ENCODE results near the gene NCKAP5. TPM values are rescaled to one million over a fixed set of nuclear protein-coding genes. Genes with fewer than 3 reads are reported as not detected.

The NCKAP5 gene
- total and polyA plus RNA-seq, 2 donors (not counting 1 experiment from before 2014, with no cell fraction given), result not detected

GRCh38 chr2:133378928-133379549 lies 189.2 kb downstream of the NCKAP5 start:
- Histone ChIP-seq H3K36me3 (replicated peaks in 1 of 2; ENCODE audit: control extremely low read depth in 1 of 2, control insufficient read depth in 1 of 2, extremely low read depth in 1 of 2, insufficient read depth in 2 of 2, low read length in 1 of 2) (no peaks in the 10 kb centered on the region), H3K4me2 (replicated peaks; ENCODE audit: low read depth, low read length, poor library complexity, severe bottlenecking) (no peak overlapping the region), H4K20me1 (ENCODE audit: control insufficient read depth, insufficient read depth, low read length, poor library complexity, severe bottlenecking) (no peaks in the 10 kb centered on the region), H3K9me3 (ENCODE audit: control extremely low read depth in 1 of 3, control insufficient read depth in 2 of 3, insufficient read depth in 1 of 3, low read length in 2 of 3) (no peaks in the 10 kb centered on the region), H3K27me3 (replicated peaks in 1 of 4; ENCODE audit: control extremely low read depth in 1 of 4, control insufficient read depth in 3 of 4, insufficient read depth in 4 of 4, low read length in 3 of 4) (no peaks in the 10 kb centered on the region), H3K27ac (ENCODE audit: low read length in 2 of 2) (no peak overlapping the region), H3K4me3 (ENCODE audit: control extremely low read depth in 1 of 5, extremely low read depth in 1 of 5, insufficient read depth in 1 of 5, low read depth in 2 of 5, low read length in 4 of 5) (no peak overlapping the region), H2AFZ (ENCODE audit: insufficient read depth, low read depth, low read length, poor library complexity, severe bottlenecking) (no peak overlapping the region), H3K4me1 (ENCODE audit: control insufficient read depth in 2 of 2, insufficient read depth in 2 of 2, low read length in 2 of 2) (no peaks in the 10 kb centered on the region), H3K9ac (ENCODE audit: low read length) (no peak overlapping the region), H3K79me2 (ENCODE audit: control insufficient read depth, insufficient read depth, low read length) (no peaks in the 10 kb centered on the region)
- Mint-ChIP-seq H3K27me3 (no peaks in the 10 kb centered on the region), H3K9me3 (ENCODE audit: insufficient read depth) (no peaks in the 10 kb centered on the region), H3K4me1 (no peaks in the 10 kb centered on the region), H3K27ac (no peak overlapping the region), H3K4me3 (no peak overlapping the region)
- intact Hi-C loops (cut with micrococcal nuclease), result no loop called here
- 85% methylated on average over 4 of the region's 7 CpGs for WGBS (ENCODE audit: insufficient coverage)
- ChIA-PET CTCF (no interaction called here), POLR2A (no interaction called here)
- no peak for DNase-seq
- TF ChIP-seq EZH2 (IDR thresholded peaks at IDR 0.05; ENCODE audit: borderline replicate concordance, insufficient read depth, low read depth, low read length, poor library complexity, severe bottlenecking) (no peak), CTCF (IDR thresholded peaks at IDR 0.05) (no peak)
- ATAC-seq (ENCODE audit: low read depth), result no peak

- Histone ChIP-seq H3K27me3 (replicated peaks in 1 of 4; ENCODE audit: control extremely low read depth in 1 of 4, control insufficient read depth in 3 of 4, insufficient read depth in 4 of 4, low read length in 3 of 4) (no peaks in the 10 kb centered on the region), H3K36me3 (replicated peaks in 1 of 2; ENCODE audit: control extremely low read depth in 1 of 2, control insufficient read depth in 1 of 2, extremely low read depth in 1 of 2, insufficient read depth in 2 of 2, low read length in 1 of 2) (no peaks in the 10 kb centered on the region), H3K9ac (ENCODE audit: low read length) (no peak overlapping the region), H3K27ac (ENCODE audit: low read length in 2 of 2) (no peak overlapping the region), H3K9me3 (ENCODE audit: control extremely low read depth in 1 of 3, control insufficient read depth in 2 of 3, insufficient read depth in 1 of 3, low read length in 2 of 3) (no peaks in the 10 kb centered on the region), H2AFZ (ENCODE audit: insufficient read depth, low read depth, low read length, poor library complexity, severe bottlenecking) (no peak overlapping the region), H3K79me2 (ENCODE audit: control insufficient read depth, insufficient read depth, low read length) (no peaks in the 10 kb centered on the region), H4K20me1 (ENCODE audit: control insufficient read depth, insufficient read depth, low read length, poor library complexity, severe bottlenecking) (no peaks in the 10 kb centered on the region), H3K4me3 (ENCODE audit: control extremely low read depth in 1 of 5, extremely low read depth in 1 of 5, insufficient read depth in 1 of 5, low read depth in 2 of 5, low read length in 4 of 5) (no peak overlapping the region), H3K4me1 (ENCODE audit: control insufficient read depth in 2 of 2, insufficient read depth in 2 of 2, low read length in 2 of 2) (no peaks in the 10 kb centered on the region), H3K4me2 (replicated peaks; ENCODE audit: low read depth, low read length, poor library complexity, severe bottlenecking) (no peak overlapping the region)
- no CpG with 5 or more reads among the region's 1 CpG for WGBS (ENCODE audit: insufficient coverage)
- POLR2A ChIA-PET, result no interaction called here
- no peak overlapping the region for H3K4me3 Mint-ChIP-seq
- CTCF ChIA-PET, result no interaction called here
- no peaks in the 10 kb centered on the region for H3K9me3 Mint-ChIP-seq (ENCODE audit: insufficient read depth)
- no peaks in the 10 kb centered on the region for H3K4me1 Mint-ChIP-seq
- TF ChIP-seq CTCF (IDR thresholded peaks at IDR 0.05), result no peak
- no peak for TF ChIP-seq EZH2 (IDR thresholded peaks at IDR 0.05; ENCODE audit: borderline replicate concordance, insufficient read depth, low read depth, low read length, poor library complexity, severe bottlenecking)
- DNase-seq, result no peak
- no peak overlapping the region for H3K27ac Mint-ChIP-seq
- intact Hi-C loops (cut with micrococcal nuclease), result no loop called here
- no peaks in the 10 kb centered on the region for H3K27me3 Mint-ChIP-seq
- ATAC-seq (ENCODE audit: low read depth), result no peak
Measured at GRCh38 chr2:133378386-133378785, 189.9 kb downstream of the NCKAP5 start.
